ENCODE data around the gene LRRC38.

The LRRC38 gene

DNA sequence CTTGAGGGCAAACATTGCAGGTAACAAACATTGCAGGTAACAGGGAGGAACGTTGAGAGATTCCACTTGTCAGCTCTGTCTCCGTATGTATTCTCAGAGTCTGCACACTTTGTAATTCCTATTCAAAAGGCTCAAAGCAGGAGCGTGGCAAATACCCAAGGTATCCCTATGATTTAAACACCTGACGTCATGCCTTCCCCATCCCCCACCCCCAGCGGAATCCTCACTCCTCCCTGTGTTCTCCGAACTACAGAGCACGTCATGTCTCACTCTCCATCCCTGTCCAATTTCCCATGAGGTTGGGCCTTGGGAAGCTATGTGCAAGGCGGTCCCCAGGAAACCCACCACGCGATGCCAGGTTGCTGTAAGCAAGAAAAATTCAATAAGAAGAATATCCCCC, 2.8 kb upstream of the LRRC38 start:
- no peak for DNase-seq

DNA sequence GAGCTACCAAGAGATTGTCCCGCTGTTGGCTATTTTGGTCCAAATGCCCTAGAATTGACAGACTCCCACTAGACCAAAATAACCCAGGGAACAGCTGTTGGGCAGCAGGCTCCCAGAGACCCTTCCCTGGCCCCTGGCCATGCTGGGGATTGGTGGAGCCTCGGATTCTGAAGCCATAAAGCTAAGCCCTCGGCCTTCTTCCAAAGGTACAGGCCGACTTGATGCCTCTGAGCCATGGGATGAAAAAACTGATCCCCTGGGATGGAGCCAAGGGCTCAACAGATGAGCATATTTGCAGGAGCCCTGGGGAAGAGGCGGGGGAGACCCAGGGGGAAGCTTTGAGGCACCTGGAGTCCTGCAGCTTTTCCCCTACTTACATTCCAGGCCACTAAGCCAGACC, 1.0 kb upstream of the LRRC38 start:
- no peak for DNase-seq

DNA sequence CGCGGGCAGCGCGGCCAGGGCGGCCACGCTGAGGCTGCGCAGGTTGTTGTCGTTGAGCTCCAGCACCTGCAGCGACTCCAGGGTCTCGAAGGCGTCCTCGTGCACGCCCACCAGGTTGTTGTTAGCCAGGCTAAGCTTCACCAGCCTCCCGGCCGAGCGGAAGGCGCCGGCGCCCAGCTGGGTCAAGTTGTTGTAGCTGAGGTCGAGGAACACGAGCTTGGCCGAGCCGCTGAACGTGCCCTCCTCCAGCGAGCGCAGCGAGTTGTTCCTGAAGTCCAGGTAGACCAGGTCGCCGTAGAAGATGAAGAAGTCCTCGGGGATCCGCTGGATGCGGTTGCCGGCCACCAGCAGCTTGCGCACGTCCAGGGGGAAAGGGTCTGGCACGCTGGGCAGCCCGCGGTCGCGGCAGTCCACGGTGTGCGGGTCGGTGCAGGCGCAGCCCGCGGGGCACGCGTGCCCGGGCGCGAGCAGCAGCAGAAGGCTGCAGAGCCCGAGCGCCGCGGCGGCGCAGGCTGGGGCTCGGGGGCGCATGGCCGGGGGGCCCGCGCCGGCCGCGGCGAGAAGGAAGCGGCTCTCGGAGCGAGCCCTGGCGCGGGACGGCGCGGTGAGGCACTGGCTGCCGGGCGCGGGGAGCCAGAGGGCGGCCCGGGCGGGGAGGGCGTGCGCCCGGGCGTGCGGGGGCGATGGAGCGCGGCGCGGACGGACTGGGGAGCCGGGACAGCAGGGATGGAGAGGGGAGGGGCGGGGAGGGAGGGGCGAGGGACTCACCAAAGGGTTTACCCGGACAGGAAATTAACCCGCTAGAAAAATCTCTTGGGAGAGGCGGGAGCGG, 524 bp downstream of the LRRC38 start:
- DNase-seq = no peak

DNA sequence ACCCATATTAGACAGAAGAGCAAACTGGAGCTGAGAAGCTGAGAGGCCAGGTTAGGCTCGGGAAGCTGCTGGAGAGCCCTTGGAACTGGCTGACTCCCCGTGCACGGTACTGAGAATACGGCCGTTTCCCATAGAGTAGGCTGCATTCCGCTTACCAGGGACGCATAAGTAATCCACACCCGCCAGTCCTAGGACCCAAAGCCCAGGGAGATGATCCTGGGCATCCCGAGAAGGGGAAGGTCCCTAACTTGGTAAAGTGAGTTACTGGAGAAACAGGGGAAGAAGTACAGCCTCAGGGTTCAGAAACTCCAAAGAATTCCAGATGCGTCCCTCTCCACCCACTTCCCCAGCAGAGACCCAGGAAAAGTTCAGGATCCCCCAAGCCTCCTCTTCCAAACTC, 1.3 kb downstream of the LRRC38 start:
- DNase-seq = no peak

DNA sequence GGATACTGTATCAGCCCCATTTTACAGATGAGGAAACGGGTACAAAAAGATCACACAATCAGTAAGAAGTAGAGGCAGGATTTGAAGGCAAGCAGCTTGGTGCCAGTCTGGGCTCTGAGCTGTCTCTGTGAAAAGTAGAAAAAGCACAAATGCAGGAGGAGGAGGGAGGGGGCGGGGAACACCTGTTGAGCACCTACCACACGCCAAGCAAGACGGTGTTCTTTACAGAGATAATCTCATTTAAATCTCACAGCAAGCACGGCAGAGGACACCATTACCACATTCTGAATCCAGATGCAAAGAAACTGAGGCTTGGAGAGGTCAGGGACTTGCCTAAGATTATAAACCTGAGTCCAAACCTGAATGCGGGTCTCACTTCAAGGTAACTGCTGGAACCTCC, 3.3 kb downstream of the LRRC38 start:
- DNase-seq = no peak

DNA sequence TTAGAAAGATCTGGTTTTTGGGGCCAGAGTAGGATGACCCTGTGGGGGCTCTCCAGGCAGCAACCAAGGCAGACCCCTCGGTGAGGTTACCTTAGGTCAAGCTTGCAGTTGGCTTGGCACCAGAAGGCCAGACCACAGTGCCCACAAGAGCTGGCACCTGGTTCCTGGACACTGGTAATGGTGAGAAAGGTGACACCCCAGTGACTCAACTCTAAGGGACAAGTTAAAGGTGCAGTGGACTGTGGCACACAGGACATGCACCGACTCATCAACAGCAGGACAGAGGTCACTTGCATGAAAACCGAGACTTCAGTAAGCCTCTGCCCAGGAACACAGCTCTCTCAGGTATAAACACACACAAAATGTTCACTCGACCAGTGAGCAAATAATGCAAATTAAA, 6.7 kb downstream of the LRRC38 start:
- no peak for DNase-seq

DNA sequence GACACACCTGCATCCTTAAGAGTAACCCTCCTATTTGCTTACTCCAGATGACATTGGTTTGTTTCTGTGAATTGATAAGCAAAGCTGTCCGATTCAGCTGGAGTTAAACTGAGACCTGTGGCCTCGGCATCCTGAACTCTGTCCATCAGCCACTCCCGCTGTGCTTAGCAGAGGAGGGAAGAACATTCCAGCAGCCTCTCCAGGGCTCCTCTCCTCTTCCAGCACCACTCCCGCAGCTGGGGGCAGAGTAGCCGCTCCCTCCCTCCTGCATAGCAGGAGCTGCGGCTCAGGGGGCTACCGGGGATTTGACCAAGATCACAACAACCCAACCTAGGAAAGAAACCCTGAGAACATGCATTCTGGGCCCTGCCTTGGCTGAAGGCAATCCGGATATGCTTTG, 8.8 kb downstream of the LRRC38 start:
- no peak for DNase-seq

DNA sequence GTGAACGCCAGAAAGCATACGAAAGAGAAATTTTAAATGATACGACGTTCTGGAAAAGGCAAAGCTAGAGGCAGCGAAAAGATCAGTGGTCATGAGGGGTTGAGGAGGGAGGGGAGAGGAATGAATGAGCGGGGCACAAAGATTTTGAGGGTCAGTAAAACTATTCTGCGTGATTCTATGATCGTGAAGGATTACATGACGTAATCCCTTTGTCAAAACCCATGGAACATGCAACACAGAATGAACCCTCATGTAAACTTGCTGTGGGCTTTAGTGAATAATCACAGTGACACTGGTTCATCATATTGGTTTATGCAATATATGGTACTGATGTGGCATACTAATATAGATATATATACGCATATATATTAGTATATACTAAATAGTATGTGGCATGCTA, 13.0 kb downstream of the LRRC38 start:
- DNase-seq = no peak

DNA sequence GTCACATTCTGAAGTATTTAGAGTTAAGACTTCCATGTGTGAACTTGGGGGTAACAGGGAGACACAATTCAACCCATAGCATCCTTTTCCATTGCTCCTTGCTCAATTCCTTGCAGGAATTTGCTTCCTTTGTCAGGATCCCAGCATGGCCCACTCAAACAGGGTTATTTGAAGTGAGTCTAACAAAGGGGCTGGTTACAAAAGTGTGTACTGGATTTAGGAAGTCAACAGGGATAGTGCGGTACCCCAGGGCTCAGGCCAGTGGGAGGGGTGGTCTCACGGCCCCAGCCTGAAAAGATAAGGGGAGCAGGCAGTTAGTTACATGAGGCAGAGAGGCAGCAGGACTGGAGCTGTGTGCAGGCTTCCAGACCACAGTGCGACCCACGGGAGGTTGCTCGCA, 14.4 kb downstream of the LRRC38 start:
- no peak for DNase-seq

DNA sequence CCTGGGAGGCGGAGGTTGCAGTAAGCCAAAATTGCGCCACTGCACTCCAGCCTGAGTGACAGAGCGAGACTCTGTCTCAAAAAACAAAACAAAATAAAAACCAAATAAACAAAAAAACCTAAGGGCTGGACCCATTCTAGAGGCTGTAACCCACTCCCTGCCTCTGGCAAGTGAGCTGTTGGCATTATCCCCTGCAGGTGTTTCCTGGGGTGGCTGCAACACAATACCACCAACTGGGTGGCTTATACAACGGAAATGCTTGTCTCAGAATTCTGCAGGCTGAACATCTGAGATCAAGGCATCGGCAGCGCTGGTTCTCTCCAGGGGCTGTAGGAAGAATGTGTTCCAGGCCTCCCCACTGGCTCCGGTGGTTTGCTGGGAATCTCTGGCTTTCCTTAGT, 15.2 kb downstream of the LRRC38 start:
- no peak for DNase-seq

DNA sequence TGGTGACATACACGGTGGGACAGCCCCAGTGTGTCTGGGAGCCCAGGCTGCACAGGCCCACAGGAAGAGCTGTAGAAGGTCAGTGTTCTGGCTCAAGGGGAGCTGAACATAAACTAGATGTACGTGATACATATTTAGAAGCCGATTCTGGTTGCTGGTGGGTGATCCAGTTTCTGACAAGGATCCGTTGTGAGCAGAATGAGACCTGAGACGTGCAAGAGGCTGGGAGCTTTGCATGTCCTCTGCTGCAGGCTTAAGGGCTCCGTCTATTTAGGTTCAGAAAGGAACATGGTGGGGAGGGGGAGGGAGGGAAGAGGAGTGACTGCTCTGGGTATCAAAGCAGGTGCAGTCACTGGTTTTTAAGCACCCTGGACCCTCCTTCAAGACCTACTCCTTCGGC, 18.6 kb downstream of the LRRC38 start:
- DNase-seq = no peak

DNA sequence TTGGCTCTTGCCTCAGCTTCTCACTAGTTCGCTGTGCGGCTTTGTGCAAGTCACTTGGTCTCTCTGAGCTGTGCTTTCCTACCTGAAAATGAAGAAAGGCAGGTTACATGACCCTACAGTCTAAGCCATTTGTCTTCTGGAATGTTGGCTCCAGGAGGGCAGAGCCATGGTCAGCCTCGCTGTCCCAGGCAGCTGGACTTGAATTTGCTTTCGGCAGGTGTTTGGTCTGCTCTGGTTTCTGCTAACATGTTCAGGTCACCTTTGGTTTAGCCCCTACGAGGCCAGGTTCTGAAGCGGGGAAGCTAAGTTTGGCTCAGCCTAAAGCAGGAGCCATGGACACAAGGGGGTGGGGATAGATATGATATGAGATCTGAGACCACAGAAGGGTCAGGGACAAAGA, 19.1 kb downstream of the LRRC38 start:
- no peak for DNase-seq

DNA sequence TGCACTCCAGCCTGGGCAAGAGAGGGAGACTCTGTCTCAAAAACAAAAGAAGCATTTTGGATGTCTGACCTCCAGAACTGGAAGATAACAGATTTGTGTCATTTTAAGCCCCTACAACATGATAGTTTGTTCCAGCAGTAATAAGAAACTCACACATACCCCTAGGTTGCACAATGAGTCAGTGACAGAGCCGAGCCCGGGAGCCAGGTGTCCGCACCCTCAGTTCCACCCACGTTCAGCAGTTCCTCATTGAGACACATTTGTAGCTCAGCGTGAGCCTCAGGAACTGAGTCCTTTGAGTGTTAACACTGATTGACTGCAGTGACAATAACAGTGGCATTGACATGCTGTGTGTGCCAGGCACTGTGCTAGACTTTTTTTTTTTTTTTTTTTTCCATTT, 19.8 kb downstream of the LRRC38 start:
- no peak for DNase-seq

DNA sequence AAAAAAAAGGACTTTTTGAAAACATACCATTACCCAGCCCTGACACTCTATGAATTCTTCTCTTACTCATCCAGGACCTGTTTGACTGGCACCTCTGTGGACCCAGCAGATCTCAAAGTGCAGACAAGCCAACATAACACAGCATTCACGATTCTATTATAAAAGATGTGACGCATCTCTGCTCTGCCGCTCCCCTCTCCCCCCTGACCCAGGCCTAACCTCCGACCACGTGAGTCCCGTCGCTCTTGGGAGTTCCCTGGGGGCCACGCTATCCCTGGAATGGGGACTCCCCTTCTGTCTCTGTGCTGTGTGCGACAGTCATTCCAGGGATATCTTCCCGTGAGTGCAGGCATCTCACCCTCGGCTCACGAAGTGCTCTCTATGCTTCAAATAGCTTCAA, 21.1 kb downstream of the LRRC38 start:
- no peak for DNase-seq

DNA sequence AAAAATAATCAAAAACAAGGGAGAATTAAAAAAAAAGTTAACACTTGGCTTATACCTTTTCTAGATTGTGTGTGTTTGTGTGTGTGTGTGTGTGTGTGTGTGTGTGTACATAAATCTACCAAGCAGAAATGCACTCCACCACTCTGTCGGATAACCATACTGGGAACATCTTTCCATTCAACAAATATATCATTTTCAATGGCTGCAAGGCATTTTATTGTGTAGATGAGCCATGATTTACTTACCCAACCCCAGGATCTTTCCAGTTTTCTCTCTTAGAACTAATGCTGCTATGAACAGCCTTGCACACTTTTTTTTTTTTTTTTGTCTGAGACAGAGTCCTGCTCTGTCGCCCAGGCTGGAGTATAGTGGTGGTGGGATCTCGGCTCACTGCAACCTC, 25.8 kb downstream of the LRRC38 start:
- DNase-seq = no peak

DNA sequence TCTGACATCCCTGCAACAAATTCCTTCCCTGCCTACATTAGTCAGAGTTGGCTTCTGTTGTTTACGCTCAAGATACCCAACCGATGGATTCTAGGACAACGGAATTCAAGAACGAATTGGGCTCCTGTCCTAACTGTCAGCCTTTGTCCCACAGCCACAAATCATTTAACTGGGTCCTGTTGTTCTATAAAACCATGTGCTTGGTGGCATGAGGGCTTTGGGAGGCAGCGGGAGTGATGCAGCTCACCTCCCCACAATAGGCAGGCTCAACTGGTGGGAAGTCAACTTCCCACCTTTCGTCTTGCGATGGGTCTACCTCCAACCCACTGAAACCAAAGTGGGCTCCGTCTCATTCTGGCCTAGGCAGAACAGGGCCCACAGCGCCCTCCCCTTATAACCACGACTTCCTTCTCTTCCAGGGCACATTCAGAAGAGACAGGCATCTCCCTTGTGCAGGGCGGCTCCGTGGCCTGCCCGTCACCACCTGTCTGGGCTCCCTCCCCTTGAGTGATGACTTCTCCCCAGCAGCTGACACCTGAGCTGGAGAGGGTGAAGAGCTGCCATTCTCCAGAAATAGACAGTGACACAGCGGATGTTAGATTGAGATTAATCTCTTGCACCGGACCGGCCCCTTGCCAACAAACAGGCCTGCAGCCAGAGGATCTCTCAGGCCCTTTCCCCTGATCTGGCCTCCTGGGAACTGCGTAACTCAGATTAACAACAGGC, 26.5 kb downstream of the LRRC38 start:
- no peak for DNase-seq

DNA sequence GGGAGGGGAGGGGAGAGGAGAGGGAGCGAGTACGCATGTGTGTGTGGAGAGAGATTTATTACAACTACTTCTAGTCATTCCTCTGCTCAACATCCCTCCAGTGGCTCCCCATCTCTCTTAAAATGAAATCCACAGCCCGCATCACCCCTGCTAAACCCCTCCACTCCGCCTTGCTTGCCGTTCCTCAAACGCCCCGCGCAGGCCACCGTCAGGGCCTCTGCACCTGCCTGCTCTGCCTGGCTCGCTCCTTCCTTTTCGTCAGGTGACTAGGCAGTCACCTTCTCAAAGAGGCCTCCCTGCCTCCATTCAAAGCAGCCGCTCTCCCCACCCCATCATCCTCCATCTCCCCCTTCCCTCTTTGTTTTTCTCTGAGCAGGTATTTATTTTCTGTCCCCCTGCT, 29.9 kb downstream of the LRRC38 start:
- DNase-seq = no peak

DNA sequence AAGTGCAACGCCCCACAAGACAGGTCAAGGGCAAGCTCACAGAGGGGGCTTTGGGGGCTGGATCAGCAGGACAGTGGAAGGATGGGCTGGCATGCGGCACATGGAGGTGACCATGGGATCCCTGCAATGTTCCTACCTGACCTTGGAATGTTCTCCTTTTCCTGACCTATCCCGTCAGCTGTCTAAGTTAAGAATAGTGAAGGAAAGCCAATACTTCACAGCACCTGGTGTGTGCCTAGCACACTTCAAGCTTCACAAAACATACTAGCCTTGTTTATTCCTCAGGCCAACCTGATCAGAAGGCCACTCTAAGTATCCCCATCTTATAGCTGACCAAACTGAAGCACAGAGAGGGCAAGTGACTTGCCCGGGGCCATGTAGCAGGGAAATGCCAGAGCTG, 31.2 kb downstream of the LRRC38 start:
- DNase-seq = no peak

DNA sequence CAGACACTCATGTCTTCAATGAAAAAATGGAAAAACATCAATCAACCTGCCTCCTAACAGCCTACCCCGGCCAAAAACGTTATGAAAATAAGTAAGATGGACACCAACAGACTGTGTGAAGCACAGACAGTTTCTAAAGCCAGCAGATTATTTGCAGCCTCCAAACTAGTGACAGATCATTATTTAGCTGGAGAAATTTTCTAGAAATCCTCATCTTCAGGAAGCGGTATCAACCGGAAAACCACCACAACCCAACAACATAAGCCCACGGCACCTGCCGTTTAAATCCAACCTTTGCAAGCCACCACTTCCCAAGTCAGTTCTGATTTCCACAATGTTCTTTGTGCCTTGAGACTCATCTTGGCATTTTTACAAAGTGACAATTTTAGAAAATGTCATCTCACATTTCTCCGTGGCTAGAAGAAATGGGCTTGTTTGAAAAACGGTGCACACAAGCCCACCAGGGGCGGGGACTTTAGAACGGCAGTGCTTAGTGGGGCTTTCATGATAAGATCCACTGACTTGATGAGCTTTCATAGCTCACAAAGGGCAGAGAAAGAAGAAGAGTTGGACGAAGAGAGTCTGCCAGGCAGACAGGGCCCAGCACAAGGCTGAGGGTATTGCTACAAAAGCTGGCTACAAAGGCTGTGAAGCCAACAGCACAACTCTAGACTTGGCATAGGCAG, 34.5 kb downstream of the LRRC38 start:
- DNase-seq = no peak

DNA sequence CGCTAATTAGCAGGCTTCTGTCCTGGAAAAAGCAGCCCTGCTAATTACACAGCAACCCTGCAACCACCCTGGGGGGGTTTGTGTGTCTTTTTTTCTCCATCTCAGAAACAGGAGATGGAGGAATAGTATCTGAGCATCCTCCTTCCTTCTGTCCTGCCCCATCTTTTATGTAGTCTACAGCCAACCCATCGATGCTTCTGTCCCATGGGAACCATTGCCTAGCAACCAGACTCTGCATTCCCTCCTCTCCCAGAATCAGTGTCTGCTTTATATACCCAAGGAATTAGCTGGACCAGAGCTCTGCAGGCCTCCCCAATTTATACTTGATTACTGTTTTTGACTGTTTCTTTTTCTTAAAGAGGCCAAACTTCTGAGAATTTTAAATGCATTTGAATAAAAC, 35.1 kb downstream of the LRRC38 start:
- no peak for DNase-seq

DNA sequence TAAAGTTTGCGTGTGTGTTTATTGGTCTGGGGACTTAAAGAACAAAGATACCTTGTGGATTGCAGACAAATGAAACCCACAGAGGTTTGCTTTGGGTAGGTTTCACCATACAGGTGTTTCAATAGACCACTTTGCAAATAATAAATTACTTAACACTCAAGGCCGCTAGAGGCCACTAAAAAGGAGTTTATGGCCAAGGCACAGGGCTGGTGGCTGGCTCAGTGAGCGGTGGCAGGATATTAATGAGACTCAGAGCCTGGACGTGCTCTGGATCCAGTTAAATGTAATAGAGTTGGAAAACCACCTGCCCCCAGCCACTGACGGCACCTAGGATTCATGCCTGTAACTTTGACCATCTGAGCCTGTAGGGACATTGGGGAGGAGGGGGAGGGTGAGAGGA, 44.5 kb downstream of the LRRC38 start:
- DNase-seq = no peak

DNA sequence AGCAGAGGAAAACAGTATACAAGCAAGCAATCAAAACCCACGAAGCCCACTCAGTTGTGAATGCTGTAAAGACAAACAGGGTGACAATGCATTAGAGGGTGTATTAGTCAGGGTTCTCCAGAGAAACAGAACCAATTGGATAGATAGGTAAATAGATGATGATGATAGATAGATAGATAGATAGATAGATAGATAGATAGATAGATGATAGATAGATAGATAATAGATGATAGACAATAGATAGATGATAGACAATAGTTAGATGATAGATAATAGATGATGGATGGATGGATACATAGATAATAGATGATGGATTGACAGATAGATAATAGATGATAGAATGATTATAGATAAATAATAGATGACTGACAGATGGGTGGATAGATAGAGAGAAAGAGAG, 48.3 kb downstream of the LRRC38 start:
- DNase-seq = no peak

DNA sequence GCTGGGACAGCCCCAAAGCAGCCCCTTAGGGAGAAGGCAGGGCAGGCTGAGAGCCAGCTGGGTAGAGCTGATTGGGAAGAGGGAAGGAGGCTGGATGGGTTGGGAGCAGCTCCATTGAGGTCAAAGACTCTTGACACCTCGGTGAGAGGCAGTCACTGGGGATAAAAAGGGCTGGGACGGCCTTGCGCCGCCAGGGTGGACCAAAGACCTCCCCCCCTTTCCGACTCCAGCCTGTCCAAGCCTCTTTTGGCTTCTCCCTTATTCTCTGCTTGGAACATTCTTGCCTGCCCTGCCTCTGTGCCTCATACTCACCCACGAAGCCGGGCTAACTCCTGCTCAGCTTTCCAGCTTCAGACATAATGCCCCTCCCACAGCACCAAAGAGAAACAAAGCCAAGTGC, 51.1 kb downstream of the LRRC38 start:
- no peak for DNase-seq

DNA sequence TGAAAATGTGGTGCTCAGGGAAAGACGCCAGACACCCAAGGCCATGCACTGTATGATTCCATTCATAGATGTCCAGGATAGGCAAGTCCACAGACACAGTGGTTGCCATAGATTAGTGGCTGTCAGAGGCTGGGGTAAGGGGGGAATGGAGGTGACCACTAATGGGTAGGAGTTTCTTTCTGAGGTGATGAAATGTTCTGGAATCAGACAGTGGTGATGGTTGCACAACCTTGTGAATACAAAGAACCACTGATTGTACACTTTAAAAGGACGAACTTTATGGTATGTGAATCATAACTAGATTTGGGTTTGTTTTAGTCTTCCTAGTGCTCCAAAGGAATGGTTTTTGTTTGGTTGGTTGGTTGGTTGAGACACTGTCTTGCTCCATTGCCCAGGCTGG, 51.8 kb downstream of the LRRC38 start:
- DNase-seq = no peak

Measured in central memory CD4-positive, alpha-beta T cell (primary cell).